GM18520 (cell line): ENCODE results near the gene CCR1.
"Not testable (repeated sequence)": the region's sequence is repeated elsewhere in the genome, so short reads cannot be mapped to it uniquely, and the experiment has no call there.

Experiments used
- ATAC-seq: cut with Tn5 transposase; IDR thresholded peaks from one replicate; pipeline ENCODE4 v1.9.1; 2021; ENCODE audit not compliant: unreplicated experiment

Gene CCR1

DNA sequence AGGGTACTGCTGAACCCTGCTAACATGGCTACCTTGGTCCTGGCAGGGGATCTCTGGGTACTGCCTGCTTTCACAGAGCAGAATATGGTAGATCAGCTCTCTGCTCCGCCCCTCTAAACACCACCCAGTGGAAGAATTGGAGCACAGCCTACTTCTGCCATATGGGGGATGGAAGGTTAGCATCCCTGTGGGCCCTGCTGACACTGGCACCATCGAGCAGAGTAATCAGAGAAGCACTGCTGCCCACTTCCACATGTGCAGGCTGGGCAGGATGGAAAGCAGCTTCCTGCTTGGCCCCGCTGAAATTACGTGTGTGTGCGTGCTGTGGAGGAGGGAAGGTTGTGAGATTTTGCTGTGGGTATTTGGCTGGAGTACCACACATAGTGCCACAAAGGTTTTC is 24.8 kb downstream of the CCR1 start:
- no peak for ATAC-seq

- no peak for ATAC-seq
Measured at GRCh38 chr3:46168583-46169345, 39.3 kb downstream of the CCR1 start.

DNA sequence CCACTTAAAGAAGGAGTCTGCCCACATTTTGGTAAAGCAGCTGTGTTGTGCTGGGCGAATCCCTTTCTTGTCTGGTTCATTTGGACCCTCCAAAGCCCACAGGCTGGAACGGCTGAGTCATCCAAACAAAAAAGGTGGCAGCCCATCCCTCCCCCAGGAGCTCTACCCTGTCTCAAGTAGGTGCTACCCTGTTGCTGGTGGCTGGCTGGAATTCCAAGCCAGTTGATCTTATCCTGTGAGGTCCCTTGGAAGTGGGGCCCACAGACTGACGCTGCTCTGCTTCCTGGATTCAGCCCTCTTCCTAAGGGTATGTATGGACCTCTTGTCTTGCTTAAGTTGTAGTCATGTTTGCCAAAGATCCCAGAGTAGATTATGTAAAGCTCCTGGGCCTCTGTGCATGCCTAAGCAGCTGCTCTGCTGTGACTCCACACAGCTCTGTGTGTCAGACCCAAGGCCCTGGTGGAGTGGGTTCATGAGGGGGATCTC is 44.5 kb downstream of the CCR1 start:
- no peak for ATAC-seq

DNA sequence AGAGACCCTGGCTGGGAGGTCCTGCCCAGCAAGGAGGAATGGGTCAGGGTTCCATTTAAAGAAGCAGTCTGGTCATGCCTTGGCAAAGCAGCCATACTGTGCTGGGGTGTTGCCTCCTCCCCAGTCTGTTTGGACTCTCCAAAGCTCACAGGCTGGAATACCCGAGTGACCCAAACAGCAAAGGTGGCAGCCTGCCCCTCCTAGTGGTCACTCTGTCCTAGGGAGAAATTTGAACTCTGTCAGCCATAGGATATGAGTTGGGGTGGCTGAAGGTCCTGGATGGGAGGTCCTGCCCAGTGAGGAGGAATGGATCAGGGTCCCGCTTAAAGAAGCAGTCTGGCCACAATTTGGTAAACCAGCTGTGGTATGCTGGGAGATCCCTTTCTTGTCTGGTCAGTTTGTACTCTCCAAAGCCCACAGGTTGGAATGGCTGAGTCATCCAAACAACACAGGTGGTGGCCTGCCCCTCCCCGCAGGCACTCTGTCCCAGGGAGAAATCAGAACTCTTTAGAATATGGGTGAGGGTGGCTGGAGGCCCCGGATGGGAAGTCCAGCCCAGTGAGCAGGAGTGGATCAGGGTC is 45.0 kb downstream of the CCR1 start:
- ATAC-seq: no peak

DNA sequence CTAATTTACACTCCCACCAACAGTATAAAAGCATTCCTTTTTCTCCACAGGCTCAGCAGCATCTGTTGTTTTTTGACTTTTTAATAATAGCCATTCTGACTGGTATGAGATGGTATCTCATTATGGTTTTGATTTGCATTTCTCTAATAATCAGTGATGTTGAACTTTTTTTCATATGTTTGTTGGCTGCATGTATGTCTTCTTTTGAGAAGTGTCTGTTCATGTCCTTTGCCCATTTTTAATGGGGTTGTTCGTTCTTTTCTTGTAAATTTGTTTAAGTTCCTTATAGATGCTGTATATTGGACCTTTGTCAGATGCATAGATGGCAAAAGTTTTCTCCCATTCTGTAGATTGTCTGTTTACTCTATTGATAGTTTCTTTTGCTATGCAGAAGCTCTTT is 50.4 kb downstream of the CCR1 start:
- ATAC-seq: not testable (repeated sequence)

- no peak for ATAC-seq
Measured at GRCh38 chr3:46154311-46154710, 53.8 kb downstream of the CCR1 start.
